GM21360 (cell line): ENCODE data around the gene CLEC16A.

Experiments used
- ATAC-seq: cut with Tn5 transposase; IDR thresholded peaks from one replicate; pipeline ENCODE4 v1.9.1; 2021; ENCODE audit warnings: mild to moderate bottlenecking, moderate library complexity; ENCODE audit not compliant: unreplicated experiment

Gene CLEC16A

GRCh38 chr16:11011326-11011725, 67.0 kb downstream of the CLEC16A start:
- ATAC-seq = no peak

GRCh38 chr16:11012841-11013240, 68.5 kb downstream of the CLEC16A start:
- no peak for ATAC-seq

- ATAC-seq = no peak
Measured at GRCh38 chr16:11014136-11014535, 69.8 kb downstream of the CLEC16A start.

- ATAC-seq = no peak
Measured at GRCh38 chr16:11015076-11015475, 70.7 kb downstream of the CLEC16A start.

- no peak for ATAC-seq
Measured at GRCh38 chr16:11015607-11016006, 71.2 kb downstream of the CLEC16A start.

DNA sequence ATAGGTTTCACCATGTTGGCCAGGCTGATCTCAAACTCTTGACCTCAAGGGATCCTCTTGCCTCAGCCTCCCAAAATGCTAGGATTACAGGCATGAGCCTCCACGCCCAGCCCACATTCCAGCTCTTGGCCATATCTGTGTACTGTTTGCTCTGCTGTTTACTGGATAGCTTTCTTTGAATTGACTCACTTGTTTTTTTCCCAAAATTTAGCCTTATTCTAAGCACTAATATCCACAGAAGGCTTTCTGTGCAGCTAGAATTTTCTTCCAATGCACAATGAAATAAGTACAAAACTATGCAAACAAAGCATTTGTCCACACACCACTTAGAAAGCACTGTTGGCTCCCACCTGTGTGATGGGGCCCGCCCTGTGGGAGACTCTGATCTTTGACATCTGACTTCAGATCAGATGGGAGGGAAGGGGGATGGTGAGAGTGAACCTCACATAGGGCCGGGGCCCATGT, 72.2 kb downstream of the CLEC16A start:
- no peak for ATAC-seq

- ATAC-seq = no peak
Measured at GRCh38 chr16:11016993-11017392, 72.6 kb downstream of the CLEC16A start.

- ATAC-seq = no peak
Measured at GRCh38 chr16:11017499-11017898, 73.1 kb downstream of the CLEC16A start.

DNA sequence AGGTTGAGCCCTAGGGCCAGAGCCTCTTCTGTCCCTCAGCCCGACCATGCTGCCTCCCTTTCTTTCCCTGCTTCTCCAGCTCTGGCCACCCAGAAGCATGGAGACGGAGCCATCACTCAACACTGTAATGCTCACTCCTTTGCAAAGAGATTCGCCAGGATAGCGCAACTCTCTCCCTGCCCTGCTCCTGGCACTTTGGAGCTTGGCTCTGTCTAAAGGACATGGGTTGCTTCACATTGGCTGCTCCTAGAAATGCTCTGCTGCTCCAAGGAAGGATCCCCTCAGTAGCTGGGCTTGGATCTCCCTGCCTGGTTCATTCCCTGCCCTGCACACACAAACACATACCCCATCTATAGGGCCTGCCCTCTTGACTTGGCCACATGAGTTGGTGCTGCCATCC, 76.0 kb downstream of the CLEC16A start:
- no peak for ATAC-seq

- ATAC-seq = no peak
Measured at GRCh38 chr16:11020792-11021551, 76.6 kb downstream of the CLEC16A start.

GRCh38 chr16:11022002-11022401, 77.6 kb downstream of the CLEC16A start:
- no peak for ATAC-seq

DNA sequence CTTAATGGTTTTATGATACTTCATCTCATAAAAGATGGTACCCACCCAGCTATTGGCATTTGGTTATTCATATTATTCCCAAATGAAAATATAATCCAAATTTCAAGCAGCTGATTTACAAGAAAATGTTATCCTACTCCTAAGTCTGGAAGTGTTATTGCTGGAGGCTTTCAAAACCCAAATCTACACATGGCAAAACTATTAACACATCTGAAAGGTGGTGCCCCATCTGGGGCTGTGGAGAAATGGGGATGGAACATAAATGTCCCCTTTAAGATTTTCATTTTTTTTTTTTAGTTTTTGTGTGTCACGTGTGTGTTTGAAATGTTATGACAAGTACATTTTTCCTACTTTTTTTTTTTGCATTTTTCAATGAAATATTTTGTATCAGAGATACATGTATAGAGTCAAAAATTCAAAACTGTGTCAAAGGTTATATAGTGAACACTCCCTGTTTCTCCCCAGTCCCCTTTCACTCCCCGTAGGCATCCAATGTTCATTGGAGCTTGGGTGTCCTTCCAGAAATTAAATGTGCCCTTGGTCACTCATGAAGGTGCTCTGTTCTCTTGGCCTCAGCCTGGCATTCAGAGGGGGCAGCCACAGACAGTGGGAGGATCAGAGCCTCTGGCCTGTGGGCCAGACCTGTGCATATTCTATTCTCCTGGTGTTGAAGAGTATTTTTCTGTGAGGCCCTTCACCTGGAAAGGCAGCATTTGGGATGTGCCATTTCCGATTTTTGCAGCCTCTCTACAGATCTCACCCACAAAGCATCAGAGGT, 79.1 kb downstream of the CLEC16A start:
- no peak for ATAC-seq

- no peak for ATAC-seq
Measured at GRCh38 chr16:11024333-11025053, 80.1 kb downstream of the CLEC16A start.

GRCh38 chr16:11025120-11025531, 80.8 kb downstream of the CLEC16A start:
- ATAC-seq = no peak

DNA sequence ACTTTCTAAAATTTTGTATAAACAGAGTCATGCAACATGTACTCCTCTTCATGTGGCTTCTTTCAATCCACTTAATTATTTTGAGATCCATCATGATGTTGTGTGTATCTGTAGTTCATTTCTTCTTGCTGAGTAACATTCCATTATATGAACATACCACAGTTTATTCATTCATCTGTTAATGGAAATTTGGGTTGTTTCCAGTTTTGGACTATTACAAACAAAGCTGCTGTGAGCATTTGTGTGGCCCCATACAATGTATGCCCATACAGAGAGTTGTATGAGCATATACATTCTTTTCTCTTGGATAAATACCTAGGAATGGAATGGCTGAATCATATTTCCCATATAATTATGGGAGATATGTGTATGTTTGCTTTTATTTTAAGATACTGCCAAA, 85.6 kb downstream of the CLEC16A start:
- no peak for ATAC-seq

- no peak for ATAC-seq
Measured at GRCh38 chr16:11030990-11031510, 86.7 kb downstream of the CLEC16A start.

DNA sequence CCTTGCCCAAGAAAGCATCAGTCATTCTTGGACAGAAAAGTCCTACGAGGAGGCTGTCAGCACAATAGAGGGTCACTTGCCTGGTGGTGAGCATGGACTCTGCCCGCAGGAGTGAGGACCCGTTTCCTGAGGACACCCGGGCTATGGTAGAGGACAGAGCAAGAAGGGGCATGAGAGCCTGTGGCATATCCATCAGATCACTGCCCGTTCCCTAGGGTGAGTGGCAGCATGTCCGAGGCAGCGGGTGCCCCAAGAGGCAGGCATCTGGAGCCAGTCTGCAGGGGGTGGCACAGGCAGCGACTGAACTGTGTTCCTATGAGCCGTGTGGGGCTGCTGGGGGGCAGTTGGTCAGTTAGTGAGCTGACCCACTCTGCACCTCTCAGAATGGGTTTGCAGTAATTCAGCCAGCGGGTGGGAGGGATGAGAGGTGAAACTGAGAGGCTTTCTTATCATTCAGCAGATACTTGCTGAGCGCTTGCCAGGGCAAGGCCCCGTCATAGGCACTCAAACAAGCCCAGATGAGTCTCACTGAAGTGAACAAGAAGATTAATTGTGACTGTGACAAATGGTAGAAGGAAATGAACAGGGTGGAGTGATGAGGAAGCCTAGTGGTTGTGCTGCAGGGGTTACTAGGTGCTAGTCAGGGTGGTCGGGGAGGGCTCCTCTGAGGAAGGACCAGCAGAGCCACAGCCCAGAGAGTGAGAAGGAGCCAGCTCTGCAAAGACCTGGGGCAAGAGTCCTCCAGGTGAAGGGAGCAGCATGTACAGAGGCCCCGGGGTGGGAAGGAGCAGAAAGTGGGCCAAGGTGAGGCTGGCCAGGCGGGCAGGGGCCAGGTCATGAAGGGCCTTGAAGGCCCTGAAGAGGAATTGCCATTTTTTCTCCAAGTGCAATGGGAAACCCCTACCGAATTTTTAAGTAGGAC, 87.9 kb downstream of the CLEC16A start:
- no peak for ATAC-seq

DNA sequence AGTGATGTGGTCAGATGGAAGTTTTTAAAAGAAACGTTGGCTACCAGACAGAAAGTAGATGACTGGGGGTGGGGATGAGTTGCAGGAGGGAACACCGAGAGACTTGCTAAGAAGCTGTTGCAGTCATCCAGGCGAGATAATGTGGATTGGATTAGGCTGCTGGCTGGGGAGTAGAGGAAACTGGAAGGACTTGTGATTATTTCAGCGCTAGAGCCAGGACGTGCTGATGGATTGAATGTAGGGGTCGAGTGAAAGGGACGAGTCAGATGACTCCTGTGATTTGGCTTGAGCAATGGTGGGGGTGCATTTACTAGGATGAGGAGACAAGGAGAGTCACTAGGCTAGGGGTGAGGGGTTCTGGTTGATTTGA, 88.5 kb downstream of the CLEC16A start:
- ATAC-seq = no peak

DNA sequence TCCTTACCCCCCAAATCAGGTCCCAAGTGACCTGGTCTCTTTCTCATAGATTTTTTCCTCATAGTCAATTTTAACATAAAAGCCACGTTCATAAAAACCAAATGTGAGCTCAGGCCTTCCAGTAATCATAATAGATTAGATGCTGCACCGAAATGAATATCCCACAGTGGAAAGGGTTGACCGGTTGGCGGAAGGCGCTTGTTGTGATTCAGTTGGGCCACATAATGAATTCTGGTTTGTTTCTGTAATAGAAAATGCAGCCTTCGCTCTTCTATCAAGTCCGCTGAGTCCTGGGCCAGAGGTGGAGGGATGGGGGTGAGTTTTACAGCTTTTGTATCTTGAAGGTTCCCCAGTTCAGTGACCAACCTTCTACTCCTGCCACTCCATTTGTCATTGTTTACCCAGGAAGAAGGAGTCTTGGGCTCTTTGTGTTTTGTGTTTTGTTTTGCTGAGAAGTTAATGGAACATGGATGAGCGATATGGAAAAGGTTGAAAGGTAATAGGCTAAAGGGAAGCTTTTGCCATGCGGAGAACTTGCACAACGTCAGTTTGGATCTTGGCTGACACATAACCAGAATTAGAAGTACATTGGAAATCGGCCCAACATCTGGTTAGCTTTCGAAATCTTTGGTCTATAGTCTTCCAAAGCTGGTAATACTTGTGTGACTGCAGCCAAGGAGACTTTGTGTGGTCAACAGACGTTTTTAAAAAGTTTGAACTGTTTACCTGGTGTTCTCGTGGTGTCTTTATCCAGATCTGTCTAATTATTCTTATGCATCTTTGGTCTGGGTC, 89.5 kb downstream of the CLEC16A start:
- ATAC-seq = no peak
